Measurements from ENCODE around the gene BBS4. TPM values are rescaled to one million over a fixed set of nuclear protein-coding genes. Genes with fewer than 3 reads are reported as not detected.

Gene BBS4
- total RNA-seq, 2 donors from 2014 or later, result 36.4 to 41.7 TPM

DNA sequence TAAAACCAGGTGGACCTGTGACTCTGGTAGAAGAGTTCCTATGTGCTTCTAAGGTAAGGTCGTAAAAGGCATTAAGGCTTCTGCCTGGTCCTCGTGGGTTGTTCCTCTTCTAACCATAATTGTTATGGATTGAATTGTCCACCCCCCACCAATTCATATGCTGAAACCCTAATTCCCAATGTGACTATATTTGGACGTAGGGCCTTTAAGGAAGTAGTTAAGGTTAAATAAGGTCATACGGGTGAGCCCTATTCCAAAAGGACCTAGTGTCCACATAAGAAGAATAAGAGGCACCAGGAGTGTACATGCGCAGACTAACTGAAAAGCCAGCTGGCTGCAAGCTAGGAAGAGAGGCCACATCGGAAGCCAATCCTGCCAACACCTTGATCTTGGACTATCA is 95.6 kb downstream of the BBS4 start:
- peaks cover 12% of the 10 kb centered on the region for H3K4me1 ChIP-seq (ENCODE audit: control insufficient read depth, insufficient read depth, low read length)
- no peak for DNase-seq
- H3K4me1 Mint-ChIP-seq, result peaks cover 26% of the 10 kb centered on the region
- no peak overlapping the region for H3K27ac ChIP-seq (ENCODE audit: low read depth, low read length)
- no peak overlapping the region for H3K27ac Mint-ChIP-seq
- H3K27me3 ChIP-seq (ENCODE audit: control insufficient read depth, insufficient read depth, low read length, poor library complexity, severe bottlenecking), result no peaks in the 10 kb centered on the region
- TF ChIP-seq, protein P1, sequence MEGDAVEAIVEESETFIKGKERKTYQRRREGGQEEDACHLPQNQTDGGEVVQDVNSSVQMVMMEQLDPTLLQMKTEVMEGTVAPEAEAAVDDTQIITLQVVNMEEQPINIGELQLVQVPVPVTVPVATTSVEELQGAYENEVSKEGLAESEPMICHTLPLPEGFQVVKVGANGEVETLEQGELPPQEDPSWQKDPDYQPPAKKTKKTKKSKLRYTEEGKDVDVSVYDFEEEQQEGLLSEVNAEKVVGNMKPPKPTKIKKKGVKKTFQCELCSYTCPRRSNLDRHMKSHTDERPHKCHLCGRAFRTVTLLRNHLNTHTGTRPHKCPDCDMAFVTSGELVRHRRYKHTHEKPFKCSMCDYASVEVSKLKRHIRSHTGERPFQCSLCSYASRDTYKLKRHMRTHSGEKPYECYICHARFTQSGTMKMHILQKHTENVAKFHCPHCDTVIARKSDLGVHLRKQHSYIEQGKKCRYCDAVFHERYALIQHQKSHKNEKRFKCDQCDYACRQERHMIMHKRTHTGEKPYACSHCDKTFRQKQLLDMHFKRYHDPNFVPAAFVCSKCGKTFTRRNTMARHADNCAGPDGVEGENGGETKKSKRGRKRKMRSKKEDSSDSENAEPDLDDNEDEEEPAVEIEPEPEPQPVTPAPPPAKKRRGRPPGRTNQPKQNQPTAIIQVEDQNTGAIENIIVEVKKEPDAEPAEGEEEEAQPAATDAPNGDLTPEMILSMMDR (conservative IDR thresholded peaks at IDR 0.05), result no peak
- peaks cover 52% of the 10 kb centered on the region for H3K36me3 ChIP-seq (ENCODE audit: control insufficient read depth, insufficient read depth, low read length)
- H3K4me3 Mint-ChIP-seq, result peak overlapping the region; percentile 73
- no peaks in the 10 kb centered on the region for H3K9me3 ChIP-seq (ENCODE audit: control insufficient read depth, low read length)
- no peak overlapping the region for H3K9ac ChIP-seq (ENCODE audit: extremely low read depth, low read length, poor library complexity, severe bottlenecking)
- H3K27me3 Mint-ChIP-seq (ENCODE audit: insufficient read depth), result no peaks in the 10 kb centered on the region
- peak overlapping the region; percentile 99 for H3K4me3 ChIP-seq (ENCODE audit: low read length)
- no peaks in the 10 kb centered on the region for H3K9me3 Mint-ChIP-seq
- 93 to 100% methylated on average over 4 to 6 of the region's 6 CpGs for WGBS, 2 experiments (ENCODE audit: insufficient coverage in 1 of 2, insufficient read length in 1 of 2)
- H3K36me3 Mint-ChIP-seq (ENCODE audit: low read depth), result peaks cover 37% of the 10 kb centered on the region

DNA sequence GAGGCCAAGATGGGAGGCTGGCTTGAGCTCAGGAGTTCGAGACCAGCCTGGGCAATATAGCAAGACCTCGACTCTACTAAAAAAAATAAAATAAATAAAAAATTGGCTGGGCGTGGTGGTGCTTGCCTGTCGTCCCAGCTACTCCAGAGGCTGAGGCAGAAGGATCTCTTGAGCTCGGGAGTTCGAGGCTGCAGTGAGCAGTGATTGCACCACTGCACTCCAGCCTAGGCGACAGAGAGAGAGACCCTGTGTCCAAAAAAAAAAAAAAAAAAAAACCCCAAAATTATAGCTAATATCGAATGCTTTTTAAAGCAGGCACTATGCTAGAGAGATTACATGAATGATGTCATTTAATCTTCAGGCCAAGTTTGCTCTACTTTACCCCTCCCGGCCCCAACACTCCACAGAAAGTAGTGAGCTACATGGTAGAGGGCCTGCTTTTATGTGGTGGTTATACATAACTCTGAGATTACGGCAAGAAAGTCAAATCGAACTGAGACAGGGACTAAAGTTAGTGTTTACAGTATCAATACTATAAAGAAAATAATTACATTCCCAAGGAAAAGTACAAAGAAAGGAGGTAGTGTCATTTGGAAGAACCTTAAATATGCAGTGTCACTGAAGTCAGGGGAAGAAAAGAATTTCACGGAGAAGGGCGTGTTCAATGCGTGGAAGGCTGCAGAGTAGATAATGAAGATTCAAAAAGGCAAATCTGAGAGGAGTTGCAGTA is 96.4 kb downstream of the BBS4 start:
- TF ChIP-seq, protein P1 (conservative IDR thresholded peaks at IDR 0.05), result no peak
- H3K27me3 Mint-ChIP-seq (ENCODE audit: insufficient read depth), result no peaks in the 10 kb centered on the region
- no peaks in the 10 kb centered on the region for H3K27me3 ChIP-seq (ENCODE audit: control insufficient read depth, insufficient read depth, low read length, poor library complexity, severe bottlenecking)
- peak overlapping the region; percentile 73 for H3K4me3 Mint-ChIP-seq
- peaks cover 26% of the 10 kb centered on the region for H3K4me1 Mint-ChIP-seq
- 49 to 69% methylated on average over 6 to 11 of the region's 14 CpGs for WGBS, 2 experiments (ENCODE audit: insufficient coverage in 1 of 2, insufficient read length in 1 of 2)
- H3K9ac ChIP-seq (ENCODE audit: extremely low read depth, low read length, poor library complexity, severe bottlenecking), result peak overlapping the region; percentile 98
- peak overlapping the region; percentile 99 for H3K4me3 ChIP-seq (ENCODE audit: low read length)
- no peaks in the 10 kb centered on the region for H3K9me3 Mint-ChIP-seq
- peak overlapping the region; percentile 79 for H3K27ac ChIP-seq (ENCODE audit: low read depth, low read length)
- H3K36me3 Mint-ChIP-seq (ENCODE audit: low read depth), result peaks cover 34% of the 10 kb centered on the region
- DNase-seq, result no peak
- peaks cover 12% of the 10 kb centered on the region for H3K4me1 ChIP-seq (ENCODE audit: control insufficient read depth, insufficient read depth, low read length)
- H3K9me3 ChIP-seq (ENCODE audit: control insufficient read depth, low read length), result no peaks in the 10 kb centered on the region
- H3K36me3 ChIP-seq (ENCODE audit: control insufficient read depth, insufficient read depth, low read length), result peaks cover 46% of the 10 kb centered on the region
- peak overlapping the region; percentile 91 for H3K27ac Mint-ChIP-seq

DNA sequence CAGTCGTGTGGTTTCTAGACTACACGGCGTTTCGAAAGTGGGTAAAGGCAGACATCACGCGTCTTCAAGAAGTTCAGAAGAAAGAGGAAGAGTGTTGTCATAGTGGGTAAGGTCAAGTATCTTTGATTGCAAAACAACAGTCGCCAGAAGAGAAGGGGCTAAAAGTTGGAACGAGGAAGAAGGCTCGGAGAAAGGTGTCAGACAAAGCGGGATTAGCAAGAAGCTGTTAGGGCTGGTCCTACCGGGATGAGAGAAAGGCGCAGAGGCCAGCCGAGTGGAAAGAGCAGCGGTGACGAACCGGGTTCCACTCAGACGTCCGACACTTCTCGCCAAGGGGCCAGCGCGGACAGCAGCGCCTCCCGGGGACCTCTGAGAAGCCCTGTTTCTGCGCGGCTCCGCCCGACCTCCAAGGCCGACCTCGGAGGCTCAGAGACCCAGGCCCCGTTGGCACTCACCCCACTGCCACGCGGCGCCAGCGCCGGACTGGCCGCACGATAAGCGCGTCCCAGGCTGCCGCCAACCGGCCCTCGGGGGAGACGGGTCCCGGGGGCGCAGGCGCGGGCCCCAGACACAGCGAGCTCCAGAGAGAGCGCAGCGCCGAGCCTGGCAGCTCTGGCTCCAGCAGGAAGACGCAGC is 97.1 kb downstream of the BBS4 start:
- no peaks in the 10 kb centered on the region for H3K27me3 ChIP-seq (ENCODE audit: control insufficient read depth, insufficient read depth, low read length, poor library complexity, severe bottlenecking)
- WGBS, 2 experiments (ENCODE audit: insufficient coverage in 1 of 2, insufficient read length in 1 of 2), result 0% methylated on average over 34 to 52 of the region's 52 CpGs
- peak overlapping the region; percentile 73 for H3K4me3 Mint-ChIP-seq
- H3K27me3 Mint-ChIP-seq (ENCODE audit: insufficient read depth), result no peaks in the 10 kb centered on the region
- H3K9ac ChIP-seq (ENCODE audit: extremely low read depth, low read length, poor library complexity, severe bottlenecking), result peak overlapping the region; percentile 98
- DNase-seq, result peak; percentile 80
- H3K36me3 Mint-ChIP-seq (ENCODE audit: low read depth), result peaks cover 29% of the 10 kb centered on the region
- H3K4me3 ChIP-seq (ENCODE audit: low read length), result peak overlapping the region; percentile 99
- H3K4me1 ChIP-seq (ENCODE audit: control insufficient read depth, insufficient read depth, low read length), result peaks cover 12% of the 10 kb centered on the region
- peaks cover 26% of the 10 kb centered on the region for H3K4me1 Mint-ChIP-seq
- peaks cover 39% of the 10 kb centered on the region for H3K36me3 ChIP-seq (ENCODE audit: control insufficient read depth, insufficient read depth, low read length)
- peak overlapping the region; percentile 79 for H3K27ac ChIP-seq (ENCODE audit: low read depth, low read length)
- no peaks in the 10 kb centered on the region for H3K9me3 Mint-ChIP-seq
- no peaks in the 10 kb centered on the region for H3K9me3 ChIP-seq (ENCODE audit: control insufficient read depth, low read length)
- peak overlapping the region; percentile 91 for H3K27ac Mint-ChIP-seq
- TF ChIP-seq, protein P1 (conservative IDR thresholded peaks at IDR 0.05), result no peak
